GM19455 (cell line): Measurements from ENCODE around the gene ANKRD49.

Source experiments
- ATAC-seq: cut with Tn5 transposase; IDR thresholded peaks from one replicate; pipeline ENCODE4 v1.9.1; 2021; ENCODE audit not compliant: unreplicated experiment

ANKRD49 gene

DNA sequence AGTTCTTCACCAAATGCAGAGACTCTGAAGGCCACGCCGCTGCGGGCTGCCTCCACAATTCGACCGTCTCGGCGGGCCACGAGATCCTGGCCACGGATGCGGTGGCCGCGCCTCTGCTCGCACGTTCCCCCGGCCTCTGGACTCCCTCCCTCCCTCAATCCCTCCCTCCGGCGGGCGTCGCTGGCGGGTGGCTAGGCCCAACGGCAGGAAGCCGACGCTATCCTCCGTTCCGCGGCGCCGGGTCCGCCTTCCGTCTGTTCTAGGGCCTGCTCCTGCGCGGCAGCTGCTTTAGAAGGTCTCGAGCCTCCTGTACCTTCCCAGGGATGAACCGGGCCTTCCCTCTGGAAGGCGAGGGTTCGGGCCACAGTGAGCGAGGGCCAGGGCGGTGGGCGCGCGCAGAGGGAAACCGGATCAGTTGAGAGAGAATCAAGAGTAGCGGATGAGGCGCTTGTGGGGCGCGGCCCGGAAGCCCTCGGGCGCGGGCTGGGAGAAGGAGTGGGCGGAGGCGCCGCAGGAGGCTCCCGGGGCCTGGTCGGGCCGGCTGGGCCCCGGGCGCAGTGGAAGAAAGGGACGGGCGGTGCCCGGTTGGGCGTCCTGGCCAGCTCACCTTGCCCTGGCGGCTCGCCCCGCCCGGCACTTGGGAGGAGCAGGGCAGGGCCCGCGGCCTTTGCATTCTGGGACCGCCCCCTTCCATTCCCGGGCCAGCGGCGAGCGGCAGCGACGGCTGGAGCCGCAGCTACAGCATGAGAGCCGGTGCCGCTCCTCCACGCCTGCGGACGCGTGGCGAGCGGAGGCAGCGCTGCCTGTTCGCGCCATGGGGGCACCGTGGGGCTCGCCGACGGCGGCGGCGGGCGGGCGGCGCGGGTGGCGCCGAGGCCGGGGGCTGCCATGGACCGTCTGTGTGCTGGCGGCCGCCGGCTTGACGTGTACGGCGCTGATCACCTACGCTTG is 50.2 kb downstream of the ANKRD49 start, which contains the start of gene FUT4:
TSS of gene FUT4 (plus strand) at position 227 of the 951 bp plus-strand sequence. CDS start at position 440, 213 bp downstream.
- peak; percentile 88 for ATAC-seq

DNA sequence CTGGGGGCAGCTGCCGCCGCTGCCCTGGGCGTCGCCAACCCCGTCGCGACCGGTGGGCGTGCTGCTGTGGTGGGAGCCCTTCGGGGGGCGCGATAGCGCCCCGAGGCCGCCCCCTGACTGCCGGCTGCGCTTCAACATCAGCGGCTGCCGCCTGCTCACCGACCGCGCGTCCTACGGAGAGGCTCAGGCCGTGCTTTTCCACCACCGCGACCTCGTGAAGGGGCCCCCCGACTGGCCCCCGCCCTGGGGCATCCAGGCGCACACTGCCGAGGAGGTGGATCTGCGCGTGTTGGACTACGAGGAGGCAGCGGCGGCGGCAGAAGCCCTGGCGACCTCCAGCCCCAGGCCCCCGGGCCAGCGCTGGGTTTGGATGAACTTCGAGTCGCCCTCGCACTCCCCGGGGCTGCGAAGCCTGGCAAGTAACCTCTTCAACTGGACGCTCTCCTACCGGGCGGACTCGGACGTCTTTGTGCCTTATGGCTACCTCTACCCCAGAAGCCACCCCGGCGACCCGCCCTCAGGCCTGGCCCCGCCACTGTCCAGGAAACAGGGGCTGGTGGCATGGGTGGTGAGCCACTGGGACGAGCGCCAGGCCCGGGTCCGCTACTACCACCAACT is 51.0 kb downstream of the ANKRD49 start:
- no peak for ATAC-seq

DNA sequence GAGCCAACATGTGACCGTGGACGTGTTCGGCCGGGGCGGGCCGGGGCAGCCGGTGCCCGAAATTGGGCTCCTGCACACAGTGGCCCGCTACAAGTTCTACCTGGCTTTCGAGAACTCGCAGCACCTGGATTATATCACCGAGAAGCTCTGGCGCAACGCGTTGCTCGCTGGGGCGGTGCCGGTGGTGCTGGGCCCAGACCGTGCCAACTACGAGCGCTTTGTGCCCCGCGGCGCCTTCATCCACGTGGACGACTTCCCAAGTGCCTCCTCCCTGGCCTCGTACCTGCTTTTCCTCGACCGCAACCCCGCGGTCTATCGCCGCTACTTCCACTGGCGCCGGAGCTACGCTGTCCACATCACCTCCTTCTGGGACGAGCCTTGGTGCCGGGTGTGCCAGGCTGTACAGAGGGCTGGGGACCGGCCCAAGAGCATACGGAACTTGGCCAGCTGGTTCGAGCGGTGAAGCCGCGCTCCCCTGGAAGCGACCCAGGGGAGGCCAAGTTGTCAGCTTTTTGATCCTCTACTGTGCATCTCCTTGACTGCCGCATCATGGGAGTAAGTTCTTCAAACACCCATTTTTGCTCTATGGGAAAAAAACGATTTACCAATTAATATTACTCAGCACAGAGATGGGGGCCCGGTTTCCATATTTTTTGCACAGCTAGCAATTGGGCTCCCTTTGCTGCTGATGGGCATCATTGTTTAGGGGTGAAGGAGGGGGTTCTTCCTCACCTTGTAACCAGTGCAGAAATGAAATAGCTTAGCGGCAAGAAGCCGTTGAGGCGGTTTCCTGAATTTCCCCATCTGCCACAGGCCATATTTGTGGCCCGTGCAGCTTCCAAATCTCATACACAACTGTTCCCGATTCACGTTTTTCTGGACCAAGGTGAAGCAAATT is 51.7 kb downstream of the ANKRD49 start:
- no peak for ATAC-seq

DNA sequence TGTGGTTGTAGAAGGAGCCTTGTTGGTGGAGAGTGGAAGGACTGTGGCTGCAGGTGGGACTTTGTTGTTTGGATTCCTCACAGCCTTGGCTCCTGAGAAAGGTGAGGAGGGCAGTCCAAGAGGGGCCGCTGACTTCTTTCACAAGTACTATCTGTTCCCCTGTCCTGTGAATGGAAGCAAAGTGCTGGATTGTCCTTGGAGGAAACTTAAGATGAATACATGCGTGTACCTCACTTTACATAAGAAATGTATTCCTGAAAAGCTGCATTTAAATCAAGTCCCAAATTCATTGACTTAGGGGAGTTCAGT is 52.3 kb downstream of the ANKRD49 start:
- ATAC-seq, result no peak

DNA sequence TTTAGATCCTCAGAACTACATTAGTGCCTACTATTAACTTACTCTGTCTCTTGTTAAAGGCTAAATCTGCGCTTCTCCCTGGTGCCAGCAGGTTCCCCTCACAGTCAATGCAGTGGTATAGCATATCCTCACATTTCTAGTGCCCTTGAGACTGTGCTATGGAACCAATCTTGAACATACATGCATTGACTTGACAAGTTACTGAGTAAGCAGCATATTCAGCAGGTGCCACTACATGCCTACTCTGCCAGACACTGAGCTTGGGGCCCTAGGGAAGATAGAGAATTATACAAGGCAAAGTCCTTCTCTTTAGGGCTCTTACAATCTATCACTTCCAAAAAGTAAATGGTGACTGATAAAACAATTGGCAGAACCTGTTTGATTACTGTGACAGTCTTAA is 53.1 kb downstream of the ANKRD49 start:
- ATAC-seq, result no peak

DNA sequence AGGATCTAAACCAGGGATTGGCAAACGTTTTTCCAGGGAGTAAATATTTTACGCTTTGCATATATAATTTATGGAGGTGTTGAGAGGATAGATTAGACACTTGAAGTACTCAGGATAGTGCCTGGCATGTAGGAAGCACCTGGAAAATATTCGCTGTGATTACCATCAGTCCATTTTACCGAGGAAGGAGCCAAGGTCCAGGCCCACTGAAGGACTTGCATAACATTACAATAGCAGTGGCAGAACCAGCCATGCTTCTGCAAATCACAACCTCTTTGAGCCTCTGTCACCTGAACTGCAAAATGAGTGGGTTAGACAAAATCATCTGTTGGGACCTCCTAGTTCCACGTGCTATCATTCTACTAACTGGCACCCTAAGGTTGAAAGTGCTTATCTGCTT is 55.4 kb downstream of the ANKRD49 start:
- no peak for ATAC-seq
